NCI-H345 treated with DMSO at 0.1 percent for 48 hours (cell line): ENCODE results near the gene MC2R.

ENCODE experiments used
- DNase-seq: peaks from one replicate; lab custom pipeline; 2025; ENCODE audit not compliant: unreplicated experiment; lab: John Stamatoyannopoulos, UW

The MC2R gene

GRCh38 chr18:13915391-13915790, at the start of gene MC2R:
Gene MC2R, minus strand, starts transcription at chr18:13915536. Its CDS starts 30,018 bp downstream, at chr18:13885518.
- DNase-seq, result no peak

DNA sequence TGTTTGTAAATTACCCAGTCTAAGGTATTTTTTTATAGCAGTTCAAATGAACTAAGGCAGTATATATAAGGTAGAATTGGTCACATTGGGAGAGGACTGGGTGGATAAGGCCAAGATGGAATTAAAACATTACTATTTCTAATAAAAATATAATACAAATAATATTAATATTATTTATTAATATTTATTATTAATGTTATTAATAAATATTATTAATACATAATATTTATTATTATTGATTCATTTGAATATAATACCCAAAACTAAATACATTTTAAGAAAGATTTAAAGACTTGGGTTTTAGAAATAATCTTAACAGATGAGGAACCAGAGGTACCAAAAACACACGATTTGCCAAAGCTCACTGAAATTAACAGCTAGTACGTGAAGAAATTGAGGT, 30.5 kb upstream of the MC2R start:
- no peak for DNase-seq

DNA sequence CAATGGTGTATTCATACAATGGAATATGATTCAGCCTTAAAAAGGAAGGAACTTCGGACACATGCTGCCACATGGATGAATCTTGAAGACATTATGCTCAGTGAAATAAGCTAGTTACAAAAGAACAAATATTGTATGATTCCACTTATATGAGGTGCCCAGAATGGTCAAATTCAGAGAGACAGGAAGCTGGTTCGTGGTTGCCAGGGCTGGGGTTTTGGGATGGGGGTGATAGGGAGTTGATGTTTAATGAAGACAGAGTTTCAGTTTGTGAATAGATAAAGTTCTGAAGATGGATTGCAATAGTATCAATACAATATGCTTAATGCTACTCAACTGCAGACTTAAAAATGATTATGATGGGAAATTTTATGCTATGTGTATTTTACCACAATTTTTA, 28.0 kb upstream of the MC2R start:
- DNase-seq, result no peak

DNA sequence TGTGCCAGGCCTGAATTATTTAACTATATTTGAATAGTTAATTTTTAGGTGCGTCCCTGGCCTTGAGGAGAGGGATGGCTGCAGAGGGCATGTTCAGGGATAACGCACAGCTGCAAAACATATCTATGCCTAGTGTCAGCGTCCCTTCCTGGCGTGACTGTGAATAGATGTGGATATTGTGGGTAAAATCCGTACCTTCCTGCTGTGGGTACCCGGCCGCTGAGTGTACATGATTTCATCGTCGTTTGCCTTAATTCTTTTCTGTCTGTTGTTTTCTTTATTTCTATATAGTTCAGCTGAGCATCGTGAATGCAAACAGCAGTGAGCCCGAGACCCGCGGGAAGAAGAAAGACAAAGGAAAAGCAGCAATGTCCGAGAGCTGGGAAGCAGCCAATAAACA, 25.0 kb upstream of the MC2R start:
- no peak for DNase-seq

- no peak for DNase-seq
Observed at GRCh38 chr18:13934676-13935075, 19.3 kb upstream of the MC2R start.

DNA sequence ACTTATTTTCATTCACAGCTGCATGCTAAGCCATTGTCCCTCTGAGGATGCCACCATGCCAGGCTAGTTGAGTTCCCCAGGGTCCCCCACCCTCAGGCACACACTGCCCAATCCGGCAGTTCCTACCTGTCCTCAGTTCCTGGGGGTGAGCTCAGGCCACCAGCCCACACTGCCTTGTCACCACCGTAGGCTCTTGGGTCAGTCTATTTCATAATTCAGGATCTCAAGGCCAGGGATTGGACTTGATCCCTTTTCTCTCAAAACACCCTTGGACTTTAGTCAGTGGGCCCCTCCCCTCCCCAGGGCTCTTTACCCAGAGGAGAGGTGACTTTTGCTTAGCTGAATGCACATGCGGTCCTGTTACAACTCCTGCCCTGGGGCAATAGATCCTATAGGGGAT, 18.7 kb upstream of the MC2R start:
- DNase-seq, result no peak

DNA sequence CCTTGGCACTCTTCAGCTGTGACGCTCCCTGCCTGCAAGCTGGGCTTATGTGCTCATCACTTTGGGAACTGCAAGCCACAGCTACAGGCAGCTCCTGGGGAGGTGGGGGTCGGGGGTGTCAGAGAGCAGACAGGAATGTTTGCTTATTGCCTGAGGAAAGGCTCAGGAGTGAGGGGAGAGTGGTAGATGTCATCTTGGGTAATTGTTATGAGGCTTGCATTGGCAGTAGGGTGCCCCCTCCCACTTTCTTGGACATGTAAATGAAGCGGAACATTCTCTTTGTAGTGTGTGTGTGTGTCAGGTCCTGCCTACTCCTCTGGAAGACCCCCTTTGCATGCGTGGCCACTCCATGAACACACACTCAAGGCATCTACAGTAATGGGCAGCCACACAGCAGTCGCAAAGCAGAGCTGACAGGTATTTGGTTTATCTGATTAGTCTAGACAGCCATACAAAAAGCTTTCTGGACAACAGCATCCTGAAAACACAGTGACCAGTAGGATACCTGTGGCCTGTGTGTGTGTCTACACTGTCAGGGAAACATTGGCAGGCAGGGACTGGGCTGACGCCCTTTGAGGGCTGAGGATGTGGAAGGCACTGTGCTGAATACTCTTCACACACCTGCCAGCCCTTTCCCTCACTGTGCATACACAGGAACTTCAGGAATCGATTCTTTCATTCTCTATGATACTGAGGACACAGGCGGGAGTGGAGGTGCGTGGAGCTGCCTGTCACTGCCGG, 17.1 kb upstream of the MC2R start:
- peak; percentile 14 for DNase-seq

DNA sequence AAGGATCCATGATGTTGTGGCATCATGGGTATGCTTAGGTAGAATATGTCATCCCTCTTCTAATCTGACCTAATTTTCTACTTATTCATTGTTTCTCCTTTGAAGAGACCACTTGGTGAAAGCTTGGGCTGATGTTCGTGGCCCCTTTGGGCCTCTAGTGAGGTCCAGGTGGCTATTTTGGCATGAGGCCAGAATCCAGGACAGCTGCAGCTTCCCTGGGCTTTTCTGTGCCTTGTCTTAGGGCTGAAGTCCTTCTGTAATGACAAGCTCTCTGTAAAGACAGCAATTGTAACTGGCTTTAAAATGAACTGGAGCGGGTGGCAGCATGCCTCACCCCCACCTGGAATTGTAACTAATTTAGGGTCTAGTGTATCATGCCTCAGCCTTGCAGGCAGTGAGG, 15.6 kb upstream of the MC2R start:
- DNase-seq, result no peak

GRCh38 chr18:13923221-13923620, 7.9 kb upstream of the MC2R start:
- DNase-seq, result no peak

DNA sequence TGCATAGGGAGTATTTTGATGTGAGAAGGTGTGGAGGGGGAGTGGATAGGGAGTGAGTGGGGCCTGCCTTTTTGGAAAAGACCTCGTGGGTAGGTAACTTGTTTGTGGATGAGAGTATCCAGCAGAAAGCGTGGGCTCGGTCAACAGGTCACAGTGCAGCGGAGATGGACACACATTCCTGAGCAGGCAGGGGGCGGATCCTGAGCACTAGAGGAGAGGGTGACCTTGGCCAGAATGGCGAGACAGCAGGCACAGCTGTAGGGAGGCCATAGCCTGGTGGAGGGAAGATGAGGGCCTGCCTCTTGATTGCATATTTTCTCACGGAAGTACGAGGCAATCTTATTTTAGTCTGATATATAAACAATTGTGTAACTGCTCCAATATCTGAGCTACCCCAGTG, 3.6 kb upstream of the MC2R start:
- DNase-seq, result no peak

GRCh38 chr18:13917401-13917800, 2.1 kb upstream of the MC2R start:
- DNase-seq, result no peak

- DNase-seq, result no peak
Observed at GRCh38 chr18:13916559-13916958, 1.2 kb upstream of the MC2R start.

DNA sequence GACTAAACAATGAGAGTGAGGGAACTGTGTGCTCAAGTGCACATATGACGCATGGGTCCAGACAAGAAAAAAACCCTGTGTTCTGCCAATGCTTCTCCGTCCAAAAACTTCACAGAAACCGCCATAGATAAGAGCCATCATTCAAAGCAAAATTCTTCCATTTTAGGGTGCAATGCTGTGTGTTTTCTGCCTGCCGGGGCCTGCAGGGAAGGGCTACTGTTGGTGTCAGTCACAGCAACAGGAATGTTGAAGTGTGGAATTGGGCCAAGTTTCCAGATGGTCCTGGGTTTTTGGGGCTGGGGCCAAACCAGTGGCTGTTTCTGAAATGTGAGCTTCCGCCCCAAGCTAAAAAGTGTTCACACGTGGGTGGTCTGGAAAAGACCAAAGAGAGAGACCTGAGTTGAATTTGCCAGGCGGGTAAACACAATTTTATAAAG, 677 bp upstream of the MC2R start:
- no peak for DNase-seq

GRCh38 chr18:13914756-13915155, 580 bp downstream of the MC2R start:
- no peak for DNase-seq

GRCh38 chr18:13914170-13914569, 1.2 kb downstream of the MC2R start:
- DNase-seq, result no peak

- no peak for DNase-seq
Observed at GRCh38 chr18:13913205-13913604, 2.1 kb downstream of the MC2R start.

DNA sequence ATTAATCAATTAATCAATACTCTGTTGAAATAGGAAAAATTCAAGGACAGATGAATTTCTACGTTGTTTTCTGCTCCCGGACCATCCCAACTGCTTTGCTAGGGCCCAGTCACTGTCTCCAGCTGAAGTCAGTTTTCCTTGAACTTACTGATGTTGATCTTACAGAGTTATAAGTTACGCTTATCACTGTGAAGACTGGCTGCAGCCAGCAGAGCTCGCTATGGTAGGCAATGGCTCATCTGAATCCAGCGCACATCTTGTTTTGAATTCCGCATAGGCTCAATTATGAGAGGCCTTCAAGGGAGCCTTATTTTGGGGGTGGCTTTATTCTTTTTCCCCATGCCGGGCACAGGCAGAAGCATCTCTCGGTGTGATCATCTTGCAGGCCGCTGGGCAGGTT, 2.7 kb downstream of the MC2R start:
- no peak for DNase-seq

DNA sequence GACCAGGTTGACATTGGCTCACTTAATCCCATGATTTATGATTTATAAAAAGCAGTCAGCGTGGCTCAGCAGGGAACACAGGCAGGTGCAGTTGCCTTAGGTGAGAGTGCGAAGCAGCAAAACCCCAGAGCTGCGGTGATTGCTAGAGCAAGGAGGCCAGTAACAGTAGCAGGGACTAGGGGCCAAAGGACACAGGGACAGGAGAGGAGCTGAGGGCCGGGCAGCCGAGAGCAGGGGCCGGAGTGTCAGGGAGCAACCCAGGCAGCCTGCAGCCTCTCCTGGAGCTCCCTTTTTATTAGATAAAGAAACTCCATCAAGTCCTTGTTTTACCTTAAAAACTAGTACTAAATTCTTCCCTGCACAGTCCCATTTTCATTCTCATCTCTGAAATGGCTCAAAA, 4.3 kb downstream of the MC2R start:
- peak; percentile 65 for DNase-seq

- peak; percentile 65 for DNase-seq
Observed at GRCh38 chr18:13910501-13910900, 4.8 kb downstream of the MC2R start.

GRCh38 chr18:13909141-13909940, 6.0 kb downstream of the MC2R start:
- no peak for DNase-seq

- no peak for DNase-seq
Observed at GRCh38 chr18:13900633-13901032, 14.7 kb downstream of the MC2R start.

- DNase-seq, result no peak
Observed at GRCh38 chr18:13895505-13896033, 19.8 kb downstream of the MC2R start.
